ENCODE data around the gene PCDH1. TPM values are rescaled to one million over a fixed set of nuclear protein-coding genes. Genes with fewer than 3 reads are reported as not detected.
A peak's percentile ranks its signal among the peaks of the same experiment; 100 is the strongest.

The PCDH1 gene
- total RNA-seq, 1 donor, result 0.43 TPM

DNA sequence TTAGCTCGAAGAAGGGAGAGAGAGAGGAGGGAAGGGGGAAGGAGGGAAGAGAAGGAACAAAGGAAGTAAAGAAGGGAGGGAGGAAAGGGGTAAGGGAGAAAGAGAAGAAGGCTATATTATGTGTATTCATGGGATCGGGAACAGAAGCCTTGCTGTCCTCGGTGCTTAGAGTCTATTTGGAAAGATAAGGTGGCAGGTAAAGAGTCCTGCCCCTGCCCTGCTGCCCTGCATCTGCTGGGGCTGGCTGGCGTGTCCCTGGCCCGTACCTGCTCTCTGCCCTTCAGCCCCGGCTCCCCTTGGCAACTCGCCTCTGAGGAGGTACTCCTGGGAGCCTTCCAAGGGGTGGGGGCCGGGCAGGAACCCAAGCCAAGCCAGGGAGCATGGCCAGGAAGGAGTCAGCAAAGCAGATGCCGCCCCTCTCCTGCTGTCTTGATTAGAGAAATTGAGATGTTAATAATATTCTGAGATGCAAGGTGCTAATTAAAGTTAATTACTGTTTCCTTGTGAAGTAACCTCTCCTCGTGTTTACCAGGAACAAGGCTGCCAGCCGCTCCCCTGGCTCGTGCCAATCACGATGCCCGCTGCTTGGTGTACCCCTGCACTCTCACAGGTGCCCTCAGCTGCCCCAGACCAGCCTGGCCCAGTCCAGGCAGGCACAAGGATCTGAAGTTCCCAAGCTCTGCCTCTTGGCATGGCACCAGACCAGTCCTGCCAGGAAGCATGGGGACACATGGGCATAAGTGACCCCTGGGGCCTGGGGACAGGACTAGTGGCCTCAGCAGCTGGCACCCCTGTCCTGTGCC is 36.6 kb downstream of the PCDH1 start:
- no peak overlapping the region for H3K4me3 ChIP-seq (ENCODE audit: low read depth, low read length)
- TF ChIP-seq CTCF (IDR thresholded peaks at IDR 0.05; ENCODE audit: insufficient read depth, low read depth, low read length), result no peak
- no peak for DNase-seq (ENCODE audit: low read depth)

DNA sequence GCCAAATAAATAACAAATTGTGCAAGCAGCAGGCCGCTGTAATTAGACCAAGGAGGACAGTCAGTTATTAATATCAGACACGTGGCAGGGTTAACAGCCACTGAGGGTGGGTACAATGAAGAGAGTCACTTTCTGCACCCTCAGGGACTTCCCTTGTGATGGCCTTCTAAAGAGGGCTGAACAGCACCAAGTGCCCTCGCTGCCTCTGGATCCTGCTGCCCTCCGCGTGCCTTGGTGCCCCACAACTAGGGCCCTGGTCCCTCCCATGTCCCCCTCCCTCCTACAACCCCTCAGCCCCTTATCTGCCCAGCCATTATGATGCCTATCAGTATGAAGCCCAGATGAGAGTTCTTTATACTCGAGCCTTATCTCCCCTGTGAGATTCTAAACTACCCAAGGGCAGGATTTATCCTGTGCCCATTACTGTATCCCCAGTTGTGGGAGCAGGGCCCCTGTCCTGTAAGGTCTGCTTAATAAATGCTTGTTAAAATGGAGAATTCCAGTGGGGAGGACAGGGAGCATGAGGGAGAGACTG is 37.3 kb downstream of the PCDH1 start:
- no peak for TF ChIP-seq CTCF (IDR thresholded peaks at IDR 0.05; ENCODE audit: insufficient read depth, low read depth, low read length)
- H3K4me3 ChIP-seq (ENCODE audit: low read depth, low read length), result no peak overlapping the region
- no peak for DNase-seq (ENCODE audit: low read depth)

GRCh38 chr5:141840280-141840812 is 37.9 kb downstream of the PCDH1 start:
- no peak for DNase-seq (ENCODE audit: low read depth)
- no peak overlapping the region for H3K4me3 ChIP-seq (ENCODE audit: low read depth, low read length)
- no peak for TF ChIP-seq CTCF (IDR thresholded peaks at IDR 0.05; ENCODE audit: insufficient read depth, low read depth, low read length)

GRCh38 chr5:141839015-141839513 is 39.1 kb downstream of the PCDH1 start:
- DNase-seq (ENCODE audit: low read depth), result no peak
- H3K4me3 ChIP-seq (ENCODE audit: low read depth, low read length), result no peak overlapping the region

GRCh38 chr5:141838326-141839014 is 39.7 kb downstream of the PCDH1 start:
- H3K4me3 ChIP-seq (ENCODE audit: low read depth, low read length), result no peak overlapping the region
- no peak for TF ChIP-seq CTCF (IDR thresholded peaks at IDR 0.05; ENCODE audit: insufficient read depth, low read depth, low read length)

More at GRCh38 chr5:141839015-141839513, 39.1 kb downstream of the PCDH1 start:
- TF ChIP-seq CTCF (IDR thresholded peaks at IDR 0.05; ENCODE audit: insufficient read depth, low read depth, low read length), result no peak

GRCh38 chr5:141835928-141836670 is 42.1 kb downstream of the PCDH1 start:
- peak; percentile 12 for DNase-seq (ENCODE audit: low read depth)
- TF ChIP-seq CTCF (IDR thresholded peaks at IDR 0.05; ENCODE audit: insufficient read depth, low read depth, low read length), result no peak
- no peak overlapping the region for H3K4me3 ChIP-seq (ENCODE audit: low read depth, low read length)

More at GRCh38 chr5:141838326-141839014, 39.7 kb downstream of the PCDH1 start:
- DNase-seq (ENCODE audit: low read depth), result no peak
